Panc1 (cell line): ENCODE data around the gene ATXN1. TPM values are rescaled to one million over a fixed set of nuclear protein-coding genes. Genes with fewer than 3 reads are reported as not detected.

Source experiments
- ATAC-seq: fragments of 200-7000 bp; cut with Tn5 transposase; 2 replicates; pipeline ENCODE4 v1.9.1; 2020; ENCODE audit warnings: mild to moderate bottlenecking, moderate library complexity
- BruUV-seq: library from RNA; stranded (reverse); fragments of 400-500 nt; replicated peaks from 2 replicates; lab custom pipeline; 2021; lab: Mats Ljungman, UMichigan
- CTCF ChIA-PET: fragments of 300-600 bp; sonication (Branson Sonifier 250); formaldehyde crosslinking; loops from one replicate; lab custom pipeline; 2022; ENCODE audit warnings: antibody characterized with exemption; lab: Charles Lee
- POLR2A ChIA-PET: fragments of 300-600 bp; sonication (Branson Sonifier 250); formaldehyde crosslinking; loops from one replicate; lab custom pipeline; 2022; ENCODE audit warnings: antibody characterized with exemption; lab: Charles Lee
- DNase-seq: peaks from one replicate; pipeline ENCODE4 v3.0.0-alpha.2; 2010; ENCODE audit warnings: low read depth, low spot score
- H3K27ac ChIP-seq: 2 replicates; pipeline ENCODE4 v1.5.1; 2011; ENCODE audit warnings: mild to moderate bottlenecking, low read length, inconsistent platforms
- H3K27me3 ChIP-seq: fragments of 200-500 bp; sonication (Bioruptor generic); 2 replicates; pipeline ENCODE4 v1.6.0; 2014; ENCODE audit warnings: low read length, inconsistent platforms; ENCODE audit not compliant: control insufficient read depth, insufficient read depth
- H3K36me3 ChIP-seq: fragments of 200-500 bp; sonication (Bioruptor generic); 2 replicates; pipeline ENCODE4 v1.5.1; 2014; ENCODE audit warnings: inconsistent platforms, mild to moderate bottlenecking, low read length, moderate library complexity; ENCODE audit not compliant: control insufficient read depth, insufficient read depth
- H3K4me1 ChIP-seq: 2 replicates; pipeline ENCODE4 v1.5.1; 2011; ENCODE audit warnings: inconsistent platforms, mild to moderate bottlenecking, low read length, moderate library complexity; ENCODE audit not compliant: control insufficient read depth, insufficient read depth
- H3K4me3 ChIP-seq, 2 experiments: 2 replicates each; pipeline ENCODE4 v1.5.1; 2011 to 2012; ENCODE audit warnings: low read depth in 2 of 2, low read length in 2 of 2, mild to moderate bottlenecking in 2 of 2, inconsistent platforms in 1 of 2, moderate library complexity in 1 of 2
- H3K9me3 ChIP-seq: fragments of 200-500 bp; sonication (Bioruptor generic); 2 replicates; pipeline ENCODE4 v1.5.1; 2014; ENCODE audit warnings: low read depth, mild to moderate bottlenecking, inconsistent platforms, low read length, moderate library complexity; ENCODE audit not compliant: control insufficient read depth, insufficient read depth
- POLR2AphosphoS5 ChIP-seq: IDR thresholded peaks from 2 replicates; pipeline ENCODE4 v1.6.1; 2012; ENCODE audit warnings: mild to moderate bottlenecking, low read depth, low read length, moderate library complexity
- SIN3A ChIP-seq: IDR thresholded peaks from 2 replicates; pipeline ENCODE4 v1.6.1; 2012; ENCODE audit warnings: low read depth, mild to moderate bottlenecking, low read length, moderate library complexity, borderline replicate concordance; ENCODE audit not compliant: insufficient read depth
- TCF7L2 ChIP-seq: IDR thresholded peaks from 2 replicates; pipeline ENCODE4 v1.6.1; 2011; ENCODE audit warnings: mild to moderate bottlenecking, low read depth, low read length, inconsistent platforms
- in situ Hi-C: cut with HindIII; loops from 2 replicates; pipeline ENCODE4 v1.10.0; 2016; ENCODE audit warnings: low sequenced_read_pairs, low pct_unique_long_range_greater_than_20kb
- intact Hi-C: fragments of 100-400 bp; cut with micrococcal nuclease; formaldehyde crosslinking; loops from one replicate; pipeline ENCODE4 v1.10.0; 2022; ENCODE audit not compliant: unreplicated experiment
- total RNA-seq: library from RNA; stranded (reverse); gene quantifications from one replicate; pipeline ENCODE4 v1.2.1, GENCODE V29; 2021; ENCODE audit not compliant: unreplicated experiment
- TF ChIP-seq, protein P1 (sequence below), 2 experiments: IDR thresholded peaks; 2 replicates each; pipeline ENCODE4 v1.6.1; 2011 to 2012; ENCODE audit warnings: low read depth in 2 of 2, control low read depth in 1 of 2, low read length in 1 of 2, mild to moderate bottlenecking in 1 of 2, moderate library complexity in 1 of 2; ENCODE audit not compliant: insufficient read depth in 1 of 2
- TF ChIP-seq, protein P2 (sequence below): fragments of 450-650 bp; IDR thresholded peaks from 2 replicates; pipeline ENCODE4 v1.5.1; 2017; ENCODE audit warnings: mild to moderate bottlenecking

Gene ATXN1
- total RNA-seq, 1 experiment from 2014 or later: 67.1 TPM

DNA sequence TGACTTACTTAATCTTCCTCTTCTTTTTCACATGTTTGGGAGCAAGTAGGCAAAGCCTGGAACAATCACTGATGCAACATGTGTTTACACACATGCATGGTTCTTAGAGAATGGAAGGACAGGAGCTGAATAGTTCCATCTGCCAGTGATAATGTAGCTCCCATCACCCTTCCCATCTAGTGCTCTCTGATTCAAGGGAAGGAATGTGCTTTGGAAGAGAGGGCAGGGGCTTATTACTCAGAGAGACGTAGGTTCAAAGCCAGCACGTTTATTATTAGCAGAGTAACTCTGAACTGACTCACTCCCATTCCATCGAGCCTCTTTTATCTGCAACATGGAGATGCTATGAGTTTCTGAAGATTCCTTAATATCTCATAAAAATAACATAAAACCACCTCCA, 311.0 kb downstream of the ATXN1 start:
- POLR2A ChIA-PET: no interaction called here
- Histone ChIP-seq H3K4me1 (no peaks in the 10 kb centered on the region), H3K36me3 (no peaks in the 10 kb centered on the region), H3K27me3 (no peaks in the 10 kb centered on the region), H3K27ac (no peak overlapping the region), H3K4me3 (no peak overlapping the region), H3K9me3 (no peaks in the 10 kb centered on the region)
- BruUV-seq: no TSS peak
- CTCF ChIA-PET: no interaction called here
- intact Hi-C loops (no loop called here), in situ Hi-C loops (no loop called here)
- DNase-seq: no peak
- no peak for ATAC-seq
- TF ChIP-seq, protein P1, sequence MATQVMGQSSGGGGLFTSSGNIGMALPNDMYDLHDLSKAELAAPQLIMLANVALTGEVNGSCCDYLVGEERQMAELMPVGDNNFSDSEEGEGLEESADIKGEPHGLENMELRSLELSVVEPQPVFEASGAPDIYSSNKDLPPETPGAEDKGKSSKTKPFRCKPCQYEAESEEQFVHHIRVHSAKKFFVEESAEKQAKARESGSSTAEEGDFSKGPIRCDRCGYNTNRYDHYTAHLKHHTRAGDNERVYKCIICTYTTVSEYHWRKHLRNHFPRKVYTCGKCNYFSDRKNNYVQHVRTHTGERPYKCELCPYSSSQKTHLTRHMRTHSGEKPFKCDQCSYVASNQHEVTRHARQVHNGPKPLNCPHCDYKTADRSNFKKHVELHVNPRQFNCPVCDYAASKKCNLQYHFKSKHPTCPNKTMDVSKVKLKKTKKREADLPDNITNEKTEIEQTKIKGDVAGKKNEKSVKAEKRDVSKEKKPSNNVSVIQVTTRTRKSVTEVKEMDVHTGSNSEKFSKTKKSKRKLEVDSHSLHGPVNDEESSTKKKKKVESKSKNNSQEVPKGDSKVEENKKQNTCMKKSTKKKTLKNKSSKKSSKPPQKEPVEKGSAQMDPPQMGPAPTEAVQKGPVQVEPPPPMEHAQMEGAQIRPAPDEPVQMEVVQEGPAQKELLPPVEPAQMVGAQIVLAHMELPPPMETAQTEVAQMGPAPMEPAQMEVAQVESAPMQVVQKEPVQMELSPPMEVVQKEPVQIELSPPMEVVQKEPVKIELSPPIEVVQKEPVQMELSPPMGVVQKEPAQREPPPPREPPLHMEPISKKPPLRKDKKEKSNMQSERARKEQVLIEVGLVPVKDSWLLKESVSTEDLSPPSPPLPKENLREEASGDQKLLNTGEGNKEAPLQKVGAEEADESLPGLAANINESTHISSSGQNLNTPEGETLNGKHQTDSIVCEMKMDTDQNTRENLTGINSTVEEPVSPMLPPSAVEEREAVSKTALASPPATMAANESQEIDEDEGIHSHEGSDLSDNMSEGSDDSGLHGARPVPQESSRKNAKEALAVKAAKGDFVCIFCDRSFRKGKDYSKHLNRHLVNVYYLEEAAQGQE (IDR thresholded peaks at IDR 0.05; ENCODE audit: insufficient read depth in 1 of 2, low read depth in 2 of 2, low read length in 1 of 2): no peak
- TF ChIP-seq POLR2AphosphoS5: no peak
- no peak for TF ChIP-seq SIN3A
- TF ChIP-seq TCF7L2: no peak
- TF ChIP-seq, protein P2, sequence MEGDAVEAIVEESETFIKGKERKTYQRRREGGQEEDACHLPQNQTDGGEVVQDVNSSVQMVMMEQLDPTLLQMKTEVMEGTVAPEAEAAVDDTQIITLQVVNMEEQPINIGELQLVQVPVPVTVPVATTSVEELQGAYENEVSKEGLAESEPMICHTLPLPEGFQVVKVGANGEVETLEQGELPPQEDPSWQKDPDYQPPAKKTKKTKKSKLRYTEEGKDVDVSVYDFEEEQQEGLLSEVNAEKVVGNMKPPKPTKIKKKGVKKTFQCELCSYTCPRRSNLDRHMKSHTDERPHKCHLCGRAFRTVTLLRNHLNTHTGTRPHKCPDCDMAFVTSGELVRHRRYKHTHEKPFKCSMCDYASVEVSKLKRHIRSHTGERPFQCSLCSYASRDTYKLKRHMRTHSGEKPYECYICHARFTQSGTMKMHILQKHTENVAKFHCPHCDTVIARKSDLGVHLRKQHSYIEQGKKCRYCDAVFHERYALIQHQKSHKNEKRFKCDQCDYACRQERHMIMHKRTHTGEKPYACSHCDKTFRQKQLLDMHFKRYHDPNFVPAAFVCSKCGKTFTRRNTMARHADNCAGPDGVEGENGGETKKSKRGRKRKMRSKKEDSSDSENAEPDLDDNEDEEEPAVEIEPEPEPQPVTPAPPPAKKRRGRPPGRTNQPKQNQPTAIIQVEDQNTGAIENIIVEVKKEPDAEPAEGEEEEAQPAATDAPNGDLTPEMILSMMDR: no peak

DNA sequence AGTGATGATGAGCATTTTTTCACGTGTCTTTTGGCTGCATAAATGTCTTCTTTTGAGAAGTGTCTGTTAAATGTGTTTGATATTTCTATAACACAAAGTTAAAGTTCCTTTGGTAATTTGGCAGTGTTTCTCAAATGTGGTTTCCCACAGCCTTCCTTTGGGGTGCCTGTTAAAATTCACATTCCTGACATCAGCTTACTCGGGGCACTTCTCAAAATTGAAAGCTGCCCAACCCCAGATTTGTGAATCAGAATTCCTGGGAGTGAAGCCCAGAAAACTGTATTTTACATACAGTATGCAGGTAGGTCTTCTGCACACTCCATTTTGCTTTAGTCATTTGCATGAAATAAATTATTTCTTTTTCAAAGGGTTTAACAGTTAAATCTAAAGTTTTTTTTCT, 315.0 kb downstream of the ATXN1 start:
- Histone ChIP-seq H3K27me3 (no peaks in the 10 kb centered on the region), H3K36me3 (no peaks in the 10 kb centered on the region), H3K4me3 (no peak overlapping the region), H3K4me1 (no peaks in the 10 kb centered on the region; the same call in 1 of the 2 replicates), H3K9me3 (no peaks in the 10 kb centered on the region), H3K27ac (no peak overlapping the region)
- ChIA-PET CTCF (no interaction called here), POLR2A (no interaction called here)
- no TSS peak for BruUV-seq
- intact Hi-C loops: no loop called here
- TF ChIP-seq SIN3A (no peak), TCF7L2 (no peak)
- TF ChIP-seq, protein P1 (IDR thresholded peaks at IDR 0.05; ENCODE audit: insufficient read depth in 1 of 2, low read depth in 2 of 2, low read length in 1 of 2): no peak
- ATAC-seq: no peak
- in situ Hi-C loops: no loop called here
- no peak for DNase-seq
